K562 (cell line): ENCODE data around the gene IGDCC3. TPM values are rescaled to one million over a fixed set of nuclear protein-coding genes. Genes with fewer than 3 reads are reported as not detected.

Source experiments
- ATAC-seq: fragments of 200-7000 bp; cut with Tn5 transposase; 3 replicates; pipeline ENCODE4 v1.9.1; 2020; ENCODE audit warnings: moderate library complexity
- BruUV-seq: library from RNA; stranded (reverse); fragments of 400-500 nt; replicated peaks from 2 replicates; lab custom pipeline; 2021; lab: Mats Ljungman, UMichigan
- CTCF ChIA-PET: fragments of 300-600 bp; formaldehyde crosslinking; extraction: SDS; loops from one replicate; lab custom pipeline; 2021; ENCODE audit warnings: low intra/inter-chr PET ratio; lab: Yijun Ruan, JAX
- POLR2A ChIA-PET: fragments of 300-600, 350-650 bp; sonication (Branson Sonifier 250); formaldehyde crosslinking; extraction: SDS; loops from one replicate; lab custom pipeline; 2021; ENCODE audit warnings: antibody characterized with exemption, inconsistent platforms; lab: Yijun Ruan, JAX
- DNase-seq, 4 experiments: peaks; one replicate each; pipeline versions ENCODE4 v3.0.0 to v3.0.0-alpha.2; 2011 to 2018; ENCODE audit warnings: low spot score in 3 of 4, mixed read lengths in 3 of 4; ENCODE audit errors: extremely low read depth in 1 of 4
- FAIRE-seq: peaks from 2 replicates; lab custom pipeline; 2011; peaks lifted over from hg19 to GRCh38; lab: Jason Lieb, UNC
- H2AFZ ChIP-seq: 2 replicates; pipeline ENCODE4 v1.6.0; 2011; ENCODE audit warnings: low read depth, low read length, control low read depth, inconsistent platforms
- H3K27ac ChIP-seq: fragments of 200-600 bp; 3 replicates; pipeline ENCODE4 v1.8.0; 2011; ENCODE audit warnings: low read depth, mild to moderate bottlenecking, control low read depth, inconsistent platforms, low read length, moderate library complexity, mixed read lengths; ENCODE audit errors: extremely low read depth
- H3K27me3 ChIP-seq, 2 experiments: fragments of 300-600 bp in 1 of 2; 2 replicates in 1 of 2; 3 replicates in 1 of 2; pipeline versions ENCODE4 v1.6.0 to v1.8.0; 2011; ENCODE audit warnings: inconsistent platforms in 2 of 2, low read length in 2 of 2, mild to moderate bottlenecking in 1 of 2, mixed read lengths in 1 of 2, moderate library complexity in 1 of 2; ENCODE audit not compliant: control insufficient read depth in 2 of 2, insufficient read depth in 2 of 2
- H3K36me3 ChIP-seq: fragments of 300-600 bp; 3 replicates; pipeline ENCODE4 v1.8.0; 2011; ENCODE audit warnings: mild to moderate bottlenecking, low read length, inconsistent platforms; ENCODE audit not compliant: control insufficient read depth, insufficient read depth
- H3K4me1 ChIP-seq, 2 experiments: fragments of 200-600 bp in 1 of 2; replicated peaks in 1 of 2; 2 replicates in 1 of 2; 3 replicates in 1 of 2; pipeline versions ENCODE4 v1.5.1 to v1.8.0; 2011; ENCODE audit warnings: inconsistent platforms in 2 of 2, low read length in 2 of 2, mild to moderate bottlenecking in 1 of 2, mixed read lengths in 1 of 2, moderate library complexity in 1 of 2; ENCODE audit not compliant: control insufficient read depth in 2 of 2, insufficient read depth in 2 of 2
- H3K4me2 ChIP-seq: 2 replicates; pipeline ENCODE4 v1.6.1; 2011; ENCODE audit warnings: low read length, control low read depth, inconsistent platforms, mixed read lengths; ENCODE audit not compliant: insufficient read depth
- H3K4me3 ChIP-seq: fragments of 200-600 bp; sonication (generic), shearing (Covaris generic); 2 replicates; pipeline ENCODE4 v1.5.1; 2016; ENCODE audit warnings: control low read depth, inconsistent platforms
- H3K79me2 ChIP-seq: fragments of 200-600 bp; 3 replicates; pipeline ENCODE4 v1.8.0; 2011; ENCODE audit warnings: low read length, inconsistent platforms; ENCODE audit not compliant: control insufficient read depth, insufficient read depth
- H3K9ac ChIP-seq, 2 experiments: 2 replicates each; pipeline versions ENCODE4 v1.6.0 to v1.6.1; 2011; ENCODE audit warnings: low read depth in 2 of 2, low read length in 2 of 2, control low read depth in 1 of 2, inconsistent platforms in 1 of 2, mild to moderate bottlenecking in 1 of 2, mixed read lengths in 1 of 2; ENCODE audit not compliant: insufficient read depth in 1 of 2
- H3K9me1 ChIP-seq: one replicate; pipeline ENCODE4 v1.6.0; 2011; ENCODE audit warnings: inconsistent platforms, mild to moderate bottlenecking, low read length, moderate library complexity; ENCODE audit not compliant: control insufficient read depth, insufficient read depth
- H3K9me3 ChIP-seq: replicated peaks from 2 replicates; pipeline ENCODE4 v1.5.1; 2011; ENCODE audit warnings: low read depth, low read length, inconsistent platforms; ENCODE audit not compliant: control insufficient read depth, insufficient read depth
- H4K20me1 ChIP-seq: replicated peaks from 2 replicates; pipeline ENCODE4 v1.6.1; 2011; ENCODE audit warnings: low read length, inconsistent platforms, mixed read lengths; ENCODE audit not compliant: control insufficient read depth, insufficient read depth
- CEBPG ChIP-seq, 3 experiments: fragments of 200-800 bp in 1 of 3; sonication (Bioruptor generic) in 1 of 3; sonication (generic) in 1 of 3; formaldehyde crosslinking in 1 of 3; IDR thresholded peaks in 2 of 3; conservative IDR thresholded peaks in 1 of 3; 2 replicates each; pipeline versions ENCODE4 v1.6.1 to v1.8.0; 2016 to 2022; ENCODE audit warnings: missing compliant biosample characterization in 2 of 3, missing genetic modification characterization in 2 of 3, mild to moderate bottlenecking in 1 of 3, missing genetic modification reagents in 1 of 3
- CHD4 ChIP-seq: fragments of 200-600 bp; sonication (generic); IDR thresholded peaks from 3 replicates; pipeline ENCODE4 v1.6.1; 2012; ENCODE audit warnings: low read depth, mild to moderate bottlenecking, mixed read lengths, low read length, inconsistent platforms; ENCODE audit not compliant: insufficient read depth, insufficient replicate concordance, poor library complexity, severe bottlenecking
- KDM1A ChIP-seq, 2 experiments: fragments of 450-650 bp; IDR thresholded peaks; 2 replicates each; pipeline ENCODE4 v1.6.1; 2016; ENCODE audit warnings: mild to moderate bottlenecking in 2 of 2
- NR0B1 ChIP-seq: fragments of 450-650 bp; IDR thresholded peaks from one replicate; pipeline ENCODE4 v1.6.1; 2018; ENCODE audit warnings: mild to moderate bottlenecking, moderate library complexity; ENCODE audit not compliant: partially characterized antibody
- POLR2B ChIP-seq: fragments of 450-650 bp; IDR thresholded peaks from 2 replicates; pipeline ENCODE4 v1.6.1; 2018; ENCODE audit warnings: low read depth; ENCODE audit not compliant: partially characterized antibody
- RBM25 ChIP-seq: fragments of 200-400 bp; formaldehyde crosslinking; IDR thresholded peaks from 2 replicates; pipeline ENCODE4 v1.6.1; 2018; ENCODE audit warnings: low read length, low read depth, moderate library complexity; ENCODE audit not compliant: severe bottlenecking
- RHOXF2B ChIP-seq: fragments of 250-450 bp; sonication (Bioruptor Pico); conservative IDR thresholded peaks from 2 replicates; pipeline ENCODE4 v1.5.1; 2021
- SMARCA5 ChIP-seq: fragments of 450-650 bp; IDR thresholded peaks from 2 replicates; pipeline ENCODE4 v1.6.1; 2016
- STAT5B ChIP-seq: fragments of 250-450 bp; sonication (Bioruptor Pico); IDR thresholded peaks from 2 replicates; pipeline ENCODE4 v1.8.0; 2021; ENCODE audit warnings: mild to moderate bottlenecking, inconsistent platforms
- SUPT5H ChIP-seq: fragments of 450-650 bp; IDR thresholded peaks from 2 replicates; pipeline ENCODE4 v1.6.1; 2016
- ZFP36 ChIP-seq: fragments of 150-350 bp; IDR thresholded peaks from 2 replicates; pipeline ENCODE4 v1.6.1; 2018; ENCODE audit warnings: low read length, low read depth; ENCODE audit not compliant: partially characterized antibody
- ZFP91 ChIP-seq: sonication (generic); formaldehyde crosslinking; IDR thresholded peaks from 2 replicates; pipeline ENCODE4 v1.8.0; 2022; ENCODE audit warnings: mild to moderate bottlenecking, missing genetic modification reagents
- ZNF354B ChIP-seq: fragments of 250-450 bp; sonication (Bioruptor Pico); IDR thresholded peaks from 2 replicates; pipeline ENCODE4 v1.4.0; 2020
- ZNF444 ChIP-seq: fragments of 250-450 bp; sonication (Bioruptor Pico); IDR thresholded peaks from 2 replicates; pipeline ENCODE4 v1.4.0; 2020; ENCODE audit warnings: mild to moderate bottlenecking, moderate library complexity
- WGBS: fragments of 100-300 bp; shearing (Covaris generic); methylation state at CpG from one replicate; pipeline ENCODE4 v1.1.6; 2016; ENCODE audit warnings: low coverage, mixed read lengths; ENCODE audit not compliant: insufficient coverage; ENCODE audit errors: missing lambda C conversion rate; 5-methylcytosine and 5-hydroxymethylcytosine counted together
- in situ Hi-C: fragments of 300-500 bp; cut with MboI; formaldehyde crosslinking; loops from 4 replicates; pipeline ENCODE4 v1.15.0; 2018; ENCODE audit warnings: inconsistent platforms, mixed read lengths
- intact Hi-C: fragments of 100-400 bp; cut with micrococcal nuclease; formaldehyde crosslinking; loops from 2 replicates; pipeline ENCODE4 v1.14.2; 2022
- polyA plus RNA-seq, 8 experiments: library from polyadenylated mRNA; depleted of rRNA in 4 of 8; stranded (reverse) in 5 of 8; unstranded in 3 of 8; fragments of >200 nt; fragmentation: Nextera tagmentation in 2 of 8; fragmentation: Illumina TruSeq in 1 of 8; extraction: Ambion mirVana in 2 of 8; extraction: Trizol in 1 of 8; gene quantifications; 2 replicates each; pipeline versions ENCODE4 v1.2.1 to v1.2.3, GENCODE V29; 2011 to 2014; ENCODE audit warnings: inconsistent platforms in 1 of 8, missing spikeins in 1 of 8
- total RNA-seq, 7 experiments: library from RNA; depleted of rRNA in 6 of 7; stranded (reverse); fragments of >200 nt in 6 of 7; fragmentation: Illumina TruSeq in 2 of 7; extraction: Trizol in 2 of 7; gene quantifications; 2 replicates each; pipeline versions ENCODE4 v1.2.1 to v1.2.3, GENCODE V29; 2011 to 2021; ENCODE audit warnings: low replicate concordance in 1 of 7

IGDCC3 gene
- total and polyA plus RNA-seq, 9 of the 15 experiments (the other 6 are each of a cell fraction or from before 2014, with no cell fraction given) = not detected

- TF ChIP-seq KDM1A (IDR thresholded peaks at IDR 0.05) (peak in 1 of 2 experiments; percentile 61; a peak in 2 of 4 replicates), POLR2B (no peak), CHD4 (peak; percentile 58), ZNF354B (no peak), RHOXF2B (CRISPR knock-in tag) (no peak), RBM25 (peak; percentile 96), ZFP36 (peak; percentile 87), SMARCA5 (peak; percentile 90; the same call in 1 of the 2 replicates)
These were observed 47.6 kb downstream of the IGDCC3 start (continued) for GRCh38 chr15:65329984-65330735.

- H3K36me3 ChIP-seq = no peaks in the 10 kb centered on the region
- no peak overlapping the region for H2AFZ ChIP-seq
- H4K20me1 ChIP-seq = peaks cover 9% of the 10 kb centered on the region; the same call in 1 of the 2 replicates
- H3K4me3 ChIP-seq = no peak overlapping the region
- POLR2A ChIA-PET = interaction anchor here (0.6 to 3.6 kb wide), 6 partner anchors 10 to 603 kb away, joined by 3 to 20 read pairs (median 3); partner anchors contain the start of gene RNU5B-1
- no peak overlapping the region for H3K4me2 ChIP-seq
- WGBS = 34% methylated on average over 20 of the region's 21 CpGs
- no TSS peak for BruUV-seq
- H3K9ac ChIP-seq = peak overlapping the region in 1 of 2 experiments; percentile 52; a peak in 1 of 4 replicates
- no peaks in the 10 kb centered on the region for H3K9me1 ChIP-seq
- DNase-seq (no peak), ATAC-seq (no peak), FAIRE-seq (no peak)
- peaks cover 0 to 27% of the 10 kb centered on the region in 2 experiments; a peak in 2 of 5 replicates for H3K4me1 ChIP-seq
- H3K79me2 ChIP-seq = no peaks in the 10 kb centered on the region
- peaks cover 36 to 61% of the 10 kb centered on the region in 2 experiments for H3K27me3 ChIP-seq
- no peak overlapping the region for H3K27ac ChIP-seq
- TF ChIP-seq CEBPG (CRISPR knock-in tag; IDR thresholded peaks at IDR 0.05) = peak; percentile 46; the same call in 1 of the 2 replicates
- no peak for TF ChIP-seq CEBPG (tag; conservative IDR thresholded peaks at IDR 0.05 in 1 of 2, IDR thresholded peaks at IDR 0.05 in 1 of 2)
- no peak for TF ChIP-seq ZNF444 (CRISPR knock-in tag)
- TF ChIP-seq ZFP91 = no peak
- TF ChIP-seq NR0B1 = no peak
- TF ChIP-seq SUPT5H = no peak
- no peak for TF ChIP-seq STAT5B (CRISPR knock-in tag)
- intact Hi-C loops = no loop called here
- in situ Hi-C loops = no loop called here
- CTCF ChIA-PET = no interaction called here
- no peaks in the 10 kb centered on the region for H3K9me3 ChIP-seq
These were observed 48.4 kb downstream of the IGDCC3 start for GRCh38 chr15:65329288-65329983.
